GM12874 (cell line): ENCODE data around the gene PRAF2.

Source experiments
- TF ChIP-seq, protein P1 (sequence below): IDR thresholded peaks from 2 replicates; pipeline ENCODE4 v1.5.1; 2011; ENCODE audit warnings: low read depth, mild to moderate bottlenecking, control low read depth, low read length, moderate library complexity; ENCODE audit not compliant: insufficient read depth

The PRAF2 gene

DNA sequence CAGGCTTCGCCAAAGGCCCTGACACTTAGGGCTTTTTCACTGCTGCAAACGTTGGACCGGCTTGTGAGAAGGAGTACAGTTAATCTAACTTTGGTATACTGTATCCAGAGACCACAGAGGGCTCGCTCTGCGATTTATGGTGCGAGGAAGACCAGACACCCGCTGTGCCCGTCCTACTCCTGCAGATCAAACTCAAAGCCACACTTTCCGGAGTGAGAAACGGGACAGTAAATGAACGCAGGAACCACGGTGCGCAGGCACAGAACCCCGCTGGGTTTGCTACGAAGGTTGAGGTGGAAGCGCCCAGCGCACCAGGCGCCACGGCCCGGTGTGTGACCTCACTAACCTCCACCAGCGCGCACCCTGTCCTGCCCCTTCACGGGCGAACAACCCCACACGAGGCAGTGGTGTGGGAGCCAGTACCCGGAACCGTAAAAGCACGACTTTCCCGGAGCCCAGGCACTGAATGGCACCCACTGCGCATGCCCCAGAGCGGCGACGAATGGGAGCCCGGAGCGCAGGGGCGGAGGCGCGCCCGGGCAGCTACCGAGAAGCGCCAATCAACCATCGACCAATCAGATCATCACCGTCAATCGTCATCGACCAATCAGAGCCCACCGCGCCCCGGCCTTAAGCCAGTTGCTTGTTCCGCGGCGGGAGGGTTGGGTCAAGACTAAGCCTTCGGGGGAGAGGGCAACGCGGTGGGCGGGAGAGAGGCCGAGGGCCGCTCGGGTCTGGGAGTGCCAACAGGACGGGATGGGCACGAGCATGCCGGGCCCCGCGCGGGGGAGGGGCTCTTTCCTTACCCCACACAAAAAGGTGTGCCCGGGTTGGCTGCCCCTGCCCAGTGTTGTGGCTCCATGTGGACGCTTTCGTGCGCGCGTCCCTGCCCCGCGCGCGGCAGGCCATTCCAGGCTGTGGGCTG, 27.2 kb upstream of the PRAF2 start:
- TF ChIP-seq, protein P1, sequence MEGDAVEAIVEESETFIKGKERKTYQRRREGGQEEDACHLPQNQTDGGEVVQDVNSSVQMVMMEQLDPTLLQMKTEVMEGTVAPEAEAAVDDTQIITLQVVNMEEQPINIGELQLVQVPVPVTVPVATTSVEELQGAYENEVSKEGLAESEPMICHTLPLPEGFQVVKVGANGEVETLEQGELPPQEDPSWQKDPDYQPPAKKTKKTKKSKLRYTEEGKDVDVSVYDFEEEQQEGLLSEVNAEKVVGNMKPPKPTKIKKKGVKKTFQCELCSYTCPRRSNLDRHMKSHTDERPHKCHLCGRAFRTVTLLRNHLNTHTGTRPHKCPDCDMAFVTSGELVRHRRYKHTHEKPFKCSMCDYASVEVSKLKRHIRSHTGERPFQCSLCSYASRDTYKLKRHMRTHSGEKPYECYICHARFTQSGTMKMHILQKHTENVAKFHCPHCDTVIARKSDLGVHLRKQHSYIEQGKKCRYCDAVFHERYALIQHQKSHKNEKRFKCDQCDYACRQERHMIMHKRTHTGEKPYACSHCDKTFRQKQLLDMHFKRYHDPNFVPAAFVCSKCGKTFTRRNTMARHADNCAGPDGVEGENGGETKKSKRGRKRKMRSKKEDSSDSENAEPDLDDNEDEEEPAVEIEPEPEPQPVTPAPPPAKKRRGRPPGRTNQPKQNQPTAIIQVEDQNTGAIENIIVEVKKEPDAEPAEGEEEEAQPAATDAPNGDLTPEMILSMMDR = no peak

DNA sequence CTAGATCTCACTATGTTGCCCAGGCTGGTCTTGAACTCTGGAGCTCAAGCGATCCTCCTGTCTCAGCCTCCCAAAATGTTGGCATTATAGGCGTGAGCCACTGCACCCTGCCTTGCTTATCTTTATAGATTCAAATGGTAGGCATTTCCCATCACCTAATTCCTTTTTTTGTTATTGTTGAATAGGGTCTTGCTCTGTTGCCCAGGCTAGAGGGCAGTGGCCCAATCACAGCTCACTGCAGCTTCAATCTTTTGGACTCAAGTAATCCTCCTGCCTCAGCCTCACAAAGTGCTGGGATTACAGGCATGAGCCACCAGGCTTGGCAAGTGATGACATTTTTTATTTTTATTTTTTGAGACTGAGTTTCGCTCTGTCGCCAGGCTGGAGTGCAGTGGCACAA, 22.6 kb upstream of the PRAF2 start:
- TF ChIP-seq, protein P1 = no peak

DNA sequence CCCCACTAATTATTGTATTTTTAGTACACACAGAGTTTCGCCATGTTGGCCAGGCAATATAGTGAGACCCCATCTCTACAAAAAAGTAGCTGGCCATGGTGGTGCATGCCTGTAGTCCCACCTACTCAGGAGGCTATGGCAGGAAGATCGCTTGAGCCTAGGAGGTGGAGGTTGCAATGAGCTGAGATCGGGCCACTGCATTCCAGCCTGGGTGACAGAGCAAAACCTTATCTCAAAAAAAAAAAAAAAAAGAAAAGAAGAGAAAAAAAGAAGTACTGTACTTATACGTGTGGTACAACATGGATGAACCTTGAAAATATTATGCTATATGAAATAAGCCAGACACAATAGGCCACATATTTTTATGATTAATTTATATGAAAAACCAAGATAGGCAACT, 15.8 kb upstream of the PRAF2 start:
- TF ChIP-seq, protein P1 = no peak

DNA sequence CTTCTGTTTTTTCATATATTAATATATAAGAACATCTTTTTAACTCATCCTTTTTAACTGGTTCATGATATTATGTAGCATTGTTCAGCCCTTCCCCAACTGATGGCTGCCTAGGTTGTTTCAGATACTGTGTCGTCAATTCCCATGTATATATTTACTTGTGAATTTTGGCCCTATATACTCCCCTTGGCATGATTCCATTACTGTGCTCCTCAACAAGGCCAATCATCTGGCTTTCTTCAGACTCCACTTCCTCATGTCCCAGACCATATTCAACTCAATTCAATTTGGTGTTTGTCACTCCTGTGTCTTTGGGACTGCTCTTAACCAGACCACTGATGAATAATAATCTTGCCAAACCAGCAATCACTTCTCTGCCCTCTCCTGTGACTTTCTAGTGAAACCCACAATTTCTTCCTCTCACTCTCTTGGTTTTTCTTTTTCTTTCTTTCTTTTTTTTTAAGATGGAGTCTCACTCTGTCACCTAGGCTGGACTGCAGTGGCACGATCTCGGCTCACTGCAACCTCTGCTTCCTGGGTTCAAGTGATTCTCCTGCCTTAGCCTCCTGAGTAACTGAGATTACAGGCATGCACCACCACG, 8.6 kb upstream of the PRAF2 start:
- TF ChIP-seq, protein P1 = no peak

DNA sequence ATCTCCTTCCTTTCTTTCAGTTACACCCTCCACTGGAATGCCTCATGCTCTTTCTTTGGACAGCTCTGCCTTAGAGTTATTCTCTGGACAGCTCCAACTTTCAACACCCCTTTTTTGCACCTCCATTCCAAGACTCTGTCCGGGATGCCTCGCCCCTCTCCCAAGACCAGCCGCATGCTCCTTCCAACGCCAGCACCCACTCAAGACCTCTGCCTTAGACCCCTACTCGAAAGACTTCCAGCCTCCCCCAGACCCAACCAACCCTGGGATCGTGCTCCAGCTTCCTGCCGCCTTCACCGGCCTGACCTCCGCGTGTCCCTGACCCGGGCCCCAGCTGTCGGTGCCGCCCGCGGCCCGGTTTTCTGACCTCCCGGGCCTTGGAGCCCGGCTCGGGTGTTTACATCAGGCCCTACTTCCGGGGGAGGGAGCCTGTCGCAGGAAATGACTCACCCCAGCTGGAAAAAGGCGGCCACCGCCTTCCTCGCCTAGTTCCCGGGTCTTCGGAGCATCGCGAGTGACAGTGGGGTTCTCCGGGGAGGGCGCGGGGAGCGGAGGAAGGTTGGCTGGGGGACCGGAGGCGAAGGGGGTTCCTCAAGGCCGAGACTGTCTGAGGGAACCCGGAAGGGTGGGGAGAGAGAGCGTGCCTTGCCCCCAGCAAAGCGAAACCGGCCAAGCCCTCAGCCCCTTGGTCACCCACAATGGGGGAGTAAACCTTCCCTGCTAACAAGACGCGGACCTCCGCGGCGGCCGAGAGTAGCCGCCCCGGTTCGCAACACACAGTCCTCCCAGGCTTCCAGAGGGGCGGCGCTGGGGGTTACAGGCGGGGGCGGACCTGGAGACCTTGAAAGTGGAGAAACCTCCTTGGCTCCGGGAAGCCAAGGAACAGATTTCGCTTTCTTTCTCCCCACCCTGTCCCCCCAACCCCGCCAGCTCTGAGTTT, 6.0 kb upstream of the PRAF2 start, which contains the start of gene WDR45:
Gene WDR45, minus strand, starts transcription at position 399 of the 940 bp plus-strand sequence. CDS start 1,792 bp downstream, outside the sequence.
- TF ChIP-seq, protein P1 = no peak

DNA sequence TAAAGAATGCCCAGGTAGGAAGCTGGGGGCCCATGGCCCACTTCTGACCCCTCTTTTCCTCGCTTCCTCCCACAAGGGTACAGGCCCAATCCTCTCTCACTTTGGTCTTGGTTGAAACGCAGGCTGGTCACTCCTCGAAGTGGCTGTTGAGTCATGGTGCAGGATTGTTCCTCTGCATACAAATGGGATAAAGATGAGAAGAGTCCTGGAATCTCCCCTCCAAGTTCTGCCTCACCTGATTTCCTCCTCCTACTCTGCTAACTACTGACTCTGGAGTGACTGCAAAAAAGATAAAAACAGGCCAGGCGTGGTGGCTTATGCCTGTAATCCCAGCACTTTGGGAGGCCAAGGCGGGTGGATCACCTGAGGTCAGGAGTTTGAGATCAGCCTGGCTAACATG, 4.1 kb upstream of the PRAF2 start:
- TF ChIP-seq, protein P1 = no peak
